DND-41 (cell line): ENCODE measurements around the gene TIGD7.

Experiments
- ATAC-seq: fragments of 200-7000 bp; cut with Tn5 transposase; 3 replicates; pipeline ENCODE4 v1.9.1; 2021; ENCODE audit warnings: low read depth; ENCODE audit not compliant: insufficient read depth
- DNase-seq: peaks from one replicate; pipeline ENCODE4 v3.0.0-alpha.2; 2020
- H2AFZ ChIP-seq: 2 replicates; pipeline ENCODE4 v1.6.0; 2012; ENCODE audit warnings: low read depth, low read length
- H3K27ac ChIP-seq: 2 replicates; pipeline ENCODE4 v1.5.1; 2012; ENCODE audit warnings: low read length, inconsistent platforms
- H3K27me3 ChIP-seq: fragments of 200-600 bp; sonication (generic); 2 replicates; pipeline ENCODE4 v1.6.0; 2012; ENCODE audit warnings: low read length, mild to moderate bottlenecking, inconsistent platforms; ENCODE audit not compliant: insufficient read depth, poor library complexity
- H3K36me3 ChIP-seq: 2 replicates; pipeline ENCODE4 v1.5.1; 2012; ENCODE audit warnings: low read length, inconsistent platforms; ENCODE audit not compliant: insufficient read depth
- H3K4me1 ChIP-seq: 2 replicates; pipeline ENCODE4 v1.5.1; 2012; ENCODE audit warnings: mild to moderate bottlenecking, low read length; ENCODE audit not compliant: insufficient read depth
- H3K4me2 ChIP-seq: 2 replicates; pipeline ENCODE4 v1.6.0; 2012; ENCODE audit warnings: mild to moderate bottlenecking, moderate library complexity, low read length, inconsistent platforms; ENCODE audit not compliant: insufficient read depth
- H3K4me3 ChIP-seq, 2 experiments: fragments of 200-600 bp in 1 of 2; shearing (Covaris generic) in 1 of 2; 2 replicates each; pipeline ENCODE4 v1.5.1; 2012 to 2016; ENCODE audit warnings: inconsistent platforms in 2 of 2, low read length in 2 of 2, mild to moderate bottlenecking in 2 of 2, low read depth in 1 of 2, moderate library complexity in 1 of 2
- H3K79me2 ChIP-seq: 2 replicates; pipeline ENCODE4 v1.6.0; 2012; ENCODE audit warnings: low read length, inconsistent platforms; ENCODE audit not compliant: insufficient read depth
- H3K9ac ChIP-seq: 2 replicates; pipeline ENCODE4 v1.6.0; 2012; ENCODE audit warnings: low read depth, mild to moderate bottlenecking, inconsistent platforms, low read length, moderate library complexity
- H3K9me3 ChIP-seq: 2 replicates; pipeline ENCODE4 v1.5.1; 2012; ENCODE audit warnings: low read length, moderate library complexity, mild to moderate bottlenecking, inconsistent platforms; ENCODE audit not compliant: insufficient read depth, severe bottlenecking
- H4K20me1 ChIP-seq: 2 replicates; pipeline ENCODE4 v1.6.0; 2012; ENCODE audit warnings: low read length; ENCODE audit not compliant: insufficient read depth
- CTCF ChIP-seq: IDR thresholded peaks from 2 replicates; pipeline ENCODE4 v1.5.1; 2012; ENCODE audit warnings: borderline replicate concordance, low read length, moderate library complexity, mild to moderate bottlenecking; ENCODE audit not compliant: poor library complexity, severe bottlenecking; ENCODE audit errors: extremely low read depth
- EZH2 ChIP-seq: IDR thresholded peaks from 3 replicates; pipeline ENCODE4 v1.6.1; 2012; ENCODE audit warnings: borderline replicate concordance, low read depth, mild to moderate bottlenecking, moderate library complexity, low read length, inconsistent platforms; ENCODE audit not compliant: severe bottlenecking

TIGD7 gene

GRCh38 chr16:3282730-3283542 lies 22.3 kb downstream of the TIGD7 start, which contains the start of gene ZNF263:
Gene ZNF263, plus strand, starts transcription at chr16:3283491. Its CDS starts 328 bp downstream, at chr16:3283819.
- H3K27me3 ChIP-seq, result no peaks in the 10 kb centered on the region
- peak within 1 kb of the TSS; percentile 96 for H3K27ac ChIP-seq
- DNase-seq (peak; percentile 97), ATAC-seq (peak; percentile 90)
- peak within 1 kb of the TSS; percentile 94 for H3K4me2 ChIP-seq
- H3K9me3 ChIP-seq, result no peaks in the 10 kb centered on the region
- H3K36me3 ChIP-seq, result peaks cover 39% of the 10 kb centered on the region
- peaks cover 48% of the 10 kb centered on the region for H3K79me2 ChIP-seq
- TF ChIP-seq EZH2 (no peak), CTCF (no peak)
- H4K20me1 ChIP-seq, result peaks cover 26% of the 10 kb centered on the region
- H3K9ac ChIP-seq, result peak within 1 kb of the TSS; percentile 89
- peak within 1 kb of the TSS; percentile 85 for H2AFZ ChIP-seq
- peaks cover 40% of the 10 kb centered on the region for H3K4me1 ChIP-seq
- peak within 1 kb of the TSS; percentile 68 to 90 for H3K4me3 ChIP-seq

DNA sequence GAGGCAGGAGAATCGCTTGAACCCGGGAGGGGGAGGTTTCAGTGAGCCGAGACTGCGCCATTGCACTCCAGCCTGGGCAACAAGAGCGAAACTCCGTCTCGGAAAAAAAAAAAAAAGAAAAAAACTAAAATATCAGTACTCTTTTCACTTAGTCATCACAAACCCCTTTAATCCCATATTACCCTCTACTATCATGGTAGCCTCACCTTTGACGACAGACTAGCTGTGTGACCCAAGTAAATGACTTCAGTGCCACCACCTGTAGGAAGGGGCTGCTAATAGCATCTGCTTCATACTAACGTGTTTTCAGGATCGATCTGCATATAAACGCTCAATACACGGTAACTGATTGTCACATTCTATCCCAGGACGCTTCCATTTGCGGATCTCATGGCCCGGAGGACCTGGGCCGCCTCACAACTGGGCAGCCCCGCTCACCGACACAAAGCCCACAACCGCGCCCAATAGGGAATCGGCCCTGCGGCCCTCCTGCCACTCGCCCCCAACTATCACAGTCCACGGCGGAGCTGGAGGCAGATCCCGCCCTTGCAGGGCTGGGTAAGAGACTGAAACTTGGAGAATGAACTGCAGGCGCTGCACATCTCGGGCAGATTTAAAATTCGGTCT lies 23.0 kb downstream of the TIGD7 start:
- peak; percentile 52 for ATAC-seq
- TF ChIP-seq EZH2 (no peak), CTCF (peak; percentile 20)
- Histone ChIP-seq H3K4me2 (peak overlapping the region; percentile 94), H3K9ac (peak overlapping the region; percentile 89), H3K27ac (peak overlapping the region; percentile 96), H4K20me1 (peaks cover 26% of the 10 kb centered on the region), H3K9me3 (no peaks in the 10 kb centered on the region), H3K79me2 (peaks cover 42% of the 10 kb centered on the region), H3K36me3 (peaks cover 35% of the 10 kb centered on the region), H3K4me1 (peaks cover 40% of the 10 kb centered on the region), H3K27me3 (no peaks in the 10 kb centered on the region), H3K4me3 (peak overlapping the region; percentile 50 to 90), H2AFZ (peak overlapping the region; percentile 85)
- DNase-seq, result no peak

- TF ChIP-seq CTCF, result no peak
- no peak for TF ChIP-seq EZH2
- Histone ChIP-seq H3K9me3 (no peaks in the 10 kb centered on the region), H3K4me3 (peak overlapping the region in 1 of 2 experiments; percentile 90; a peak in 2 of 4 replicates), H3K4me1 (peaks cover 38% of the 10 kb centered on the region), H4K20me1 (peaks cover 26% of the 10 kb centered on the region), H3K79me2 (peaks cover 34% of the 10 kb centered on the region), H3K27ac (no peak overlapping the region), H3K36me3 (peaks cover 27% of the 10 kb centered on the region), H3K4me2 (peak overlapping the region; percentile 94), H3K9ac (peak overlapping the region; percentile 89), H3K27me3 (no peaks in the 10 kb centered on the region), H2AFZ (no peak overlapping the region)
- ATAC-seq, result no peak
- DNase-seq, result no peak
Measured at GRCh38 chr16:3281222-3281820, 23.9 kb downstream of the TIGD7 start.
